ENCODE data around the gene NEURL1B. TPM values are rescaled to one million over a fixed set of nuclear protein-coding genes. Genes with fewer than 3 reads are reported as not detected.

NEURL1B gene
- total RNA-seq, 4 donors from 2014 or later = 8.2 to 29.9 (median 10.9) TPM

DNA sequence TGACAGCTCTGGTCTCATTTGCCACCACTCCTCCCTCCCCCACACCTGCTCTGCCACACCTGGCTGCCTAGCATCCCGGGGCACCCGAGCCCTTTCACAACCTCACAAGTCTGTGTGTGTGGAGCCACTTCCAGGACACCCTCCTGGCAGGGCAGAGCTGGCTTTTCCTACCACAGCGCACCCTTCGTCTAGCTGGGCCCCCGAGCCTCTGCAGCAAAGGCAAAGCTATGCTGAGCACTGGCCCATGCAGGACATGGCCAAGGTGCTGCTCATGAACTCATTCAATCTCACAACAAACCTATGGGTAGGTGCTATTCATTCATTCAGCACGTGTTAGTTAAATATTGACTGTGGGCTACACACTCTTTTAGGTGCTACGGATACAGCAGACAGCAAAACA lies 86.5 kb downstream of the NEURL1B start:
- Histone ChIP-seq H3K4me1 (peaks cover 2 to 33% of the 10 kb centered on the region in 2 donors), H3K36me3 (no peaks in the 10 kb centered on the region), H3K27me3 (no peaks in the 10 kb centered on the region), H3K9me3 (no peaks in the 10 kb centered on the region), H3K27ac (peak overlapping the region in 1 of 3 donors; percentile 12), H3K4me3 (replicated peaks in 1 of 3) (no peak overlapping the region)
- intact Hi-C loops (cut with DNase I) = loop anchor here (5.0 kb wide), 1 partner anchor 35 kb away; no protein-coding TSS in a partner anchor
- TF ChIP-seq, protein P1, sequence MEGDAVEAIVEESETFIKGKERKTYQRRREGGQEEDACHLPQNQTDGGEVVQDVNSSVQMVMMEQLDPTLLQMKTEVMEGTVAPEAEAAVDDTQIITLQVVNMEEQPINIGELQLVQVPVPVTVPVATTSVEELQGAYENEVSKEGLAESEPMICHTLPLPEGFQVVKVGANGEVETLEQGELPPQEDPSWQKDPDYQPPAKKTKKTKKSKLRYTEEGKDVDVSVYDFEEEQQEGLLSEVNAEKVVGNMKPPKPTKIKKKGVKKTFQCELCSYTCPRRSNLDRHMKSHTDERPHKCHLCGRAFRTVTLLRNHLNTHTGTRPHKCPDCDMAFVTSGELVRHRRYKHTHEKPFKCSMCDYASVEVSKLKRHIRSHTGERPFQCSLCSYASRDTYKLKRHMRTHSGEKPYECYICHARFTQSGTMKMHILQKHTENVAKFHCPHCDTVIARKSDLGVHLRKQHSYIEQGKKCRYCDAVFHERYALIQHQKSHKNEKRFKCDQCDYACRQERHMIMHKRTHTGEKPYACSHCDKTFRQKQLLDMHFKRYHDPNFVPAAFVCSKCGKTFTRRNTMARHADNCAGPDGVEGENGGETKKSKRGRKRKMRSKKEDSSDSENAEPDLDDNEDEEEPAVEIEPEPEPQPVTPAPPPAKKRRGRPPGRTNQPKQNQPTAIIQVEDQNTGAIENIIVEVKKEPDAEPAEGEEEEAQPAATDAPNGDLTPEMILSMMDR (IDR thresholded peaks at IDR 0.05) = no peak
- no peak for TF ChIP-seq POLR2A (IDR thresholded peaks at IDR 0.05)
- WGBS, 2 donors = 36 to 55% methylated on average over 7 of the region's 7 CpGs
- peak; percentile 72 to 78 for DNase-seq

DNA sequence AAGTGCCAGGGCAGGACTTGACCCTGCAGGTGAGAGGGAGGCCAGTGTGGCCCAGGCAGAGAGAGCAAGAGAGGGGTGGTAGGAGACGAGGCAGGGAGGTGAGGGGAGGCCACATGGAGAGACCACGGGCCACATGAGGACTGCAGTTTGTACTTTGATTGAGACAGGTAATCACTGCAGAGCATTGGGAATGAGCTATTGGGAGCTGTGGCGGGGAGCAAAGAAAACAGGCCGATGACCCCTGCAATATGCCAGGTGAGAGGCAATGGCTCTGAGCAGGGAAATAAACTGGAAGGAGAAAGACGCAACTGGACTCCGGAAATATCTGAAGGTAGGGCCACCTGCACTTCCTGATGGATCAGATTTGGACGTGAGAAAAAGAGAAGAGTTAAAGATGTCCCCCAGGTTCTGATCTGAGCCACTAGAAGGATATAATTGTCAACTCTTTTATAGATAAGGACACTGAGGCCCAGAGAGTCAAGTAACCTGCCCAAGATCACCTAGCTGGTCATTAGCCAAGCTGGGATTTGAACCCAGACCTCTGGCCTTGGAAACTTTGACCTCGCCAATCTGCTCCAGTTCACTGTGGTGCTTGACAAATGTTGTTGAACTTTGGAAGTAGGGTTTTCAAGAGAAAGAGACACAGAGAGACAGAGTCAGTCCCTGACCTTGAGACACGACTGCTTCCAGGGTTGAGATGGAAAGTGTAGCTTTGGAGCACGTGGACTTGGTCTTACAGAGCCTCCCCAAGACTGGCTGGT lies 87.6 kb downstream of the NEURL1B start:
- no peak overlapping the region for H3K27ac ChIP-seq
- H3K4me3 ChIP-seq (replicated peaks in 1 of 3) = no peak overlapping the region
- intact Hi-C loops (cut with DNase I) = loop anchor here (5.0 kb wide), 1 partner anchor 34 kb away; no protein-coding TSS in a partner anchor
- DNase-seq = no peak
- H3K27me3 ChIP-seq = no peaks in the 10 kb centered on the region
- H3K36me3 ChIP-seq = no peaks in the 10 kb centered on the region
- peaks cover 4 to 40% of the 10 kb centered on the region in 2 donors for H3K4me1 ChIP-seq
- TF ChIP-seq, protein P1 (IDR thresholded peaks at IDR 0.05) = no peak
- no peak for TF ChIP-seq POLR2A (IDR thresholded peaks at IDR 0.05)
- 86 to 91% methylated on average over 10 of the region's 10 CpGs for WGBS, 2 donors
- no peaks in the 10 kb centered on the region for H3K9me3 ChIP-seq

DNA sequence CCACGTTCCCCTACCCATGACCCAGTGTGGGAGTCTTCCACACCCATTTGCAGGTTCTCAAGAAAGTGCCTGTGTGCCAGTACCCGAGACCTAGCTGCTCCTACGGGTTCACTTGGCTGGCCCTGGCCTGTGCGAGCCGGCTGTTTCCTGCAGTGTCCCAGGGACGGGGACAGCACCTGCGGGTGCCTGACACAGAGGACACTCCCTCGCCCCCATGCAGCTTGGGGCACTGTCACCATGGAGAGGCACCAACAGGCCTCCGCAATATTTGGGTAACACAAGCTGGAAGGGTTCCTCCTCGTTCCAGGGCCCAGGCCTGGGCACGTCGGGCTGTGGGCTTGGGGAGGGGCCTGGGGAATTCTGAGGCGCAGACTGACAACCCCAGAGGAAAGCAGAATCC lies 88.5 kb downstream of the NEURL1B start:
- no peak for DNase-seq
- no peaks in the 10 kb centered on the region for H3K36me3 ChIP-seq
- intact Hi-C loops (cut with DNase I) = loop anchor here (5.0 kb wide), 1 partner anchor 33 kb away; no protein-coding TSS in a partner anchor

DNA sequence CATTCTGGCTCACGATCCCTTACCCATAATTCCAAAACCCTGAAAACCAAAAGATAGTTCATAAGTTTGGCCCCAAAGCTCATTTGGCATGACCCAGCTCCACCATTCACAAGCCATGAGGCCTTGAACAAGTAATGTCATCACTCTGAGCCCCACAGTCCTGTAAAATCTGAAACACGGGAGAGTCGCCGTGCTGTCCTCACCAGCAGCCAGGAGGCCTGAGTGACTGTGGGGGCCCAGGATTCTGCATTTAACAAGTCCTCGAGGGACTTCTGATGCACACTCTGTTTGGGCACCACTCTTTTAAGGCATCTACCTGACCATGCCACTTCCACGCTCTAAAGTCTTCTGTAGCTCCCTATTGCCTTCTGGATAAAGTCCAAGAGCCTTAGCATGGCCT lies 89.2 kb downstream of the NEURL1B start:
- no peak for DNase-seq
- 96 to 98% methylated on average over 6 of the region's 6 CpGs for WGBS, 2 donors
- H3K4me3 ChIP-seq (replicated peaks in 1 of 3) = no peak overlapping the region
- no peak overlapping the region for H3K27ac ChIP-seq
- no peaks in the 10 kb centered on the region for H3K9me3 ChIP-seq
- no peak for TF ChIP-seq POLR2A (IDR thresholded peaks at IDR 0.05)
- TF ChIP-seq, protein P1 (IDR thresholded peaks at IDR 0.05) = no peak
- intact Hi-C loops (cut with DNase I) = no loop called here
- H3K27me3 ChIP-seq = no peaks in the 10 kb centered on the region
- peaks cover 4 to 47% of the 10 kb centered on the region in 2 donors for H3K4me1 ChIP-seq
- H3K36me3 ChIP-seq = no peaks in the 10 kb centered on the region

More for the DNA sequence above, 88.5 kb downstream of the NEURL1B start:
- Histone ChIP-seq H3K9me3 (no peaks in the 10 kb centered on the region), H3K27ac (no peak overlapping the region), H3K4me1 (peaks cover 4 to 47% of the 10 kb centered on the region in 2 donors), H3K27me3 (no peaks in the 10 kb centered on the region), H3K4me3 (replicated peaks in 1 of 3) (no peak overlapping the region)
- TF ChIP-seq, protein P1 (IDR thresholded peaks at IDR 0.05) = no peak
- TF ChIP-seq POLR2A (IDR thresholded peaks at IDR 0.05) = no peak
- WGBS, 2 donors = 90 to 96% methylated on average over 10 to 11 of the region's 13 CpGs
